GM19193 (cell line): ENCODE results near the gene C1orf94.

Experiments used
- POLR2A ChIP-seq: IDR thresholded peaks from 4 replicates; pipeline ENCODE4 v1.6.1; 2011; ENCODE audit not compliant: insufficient read depth, insufficient read length; ENCODE audit errors: extremely low read depth

Gene C1orf94

DNA sequence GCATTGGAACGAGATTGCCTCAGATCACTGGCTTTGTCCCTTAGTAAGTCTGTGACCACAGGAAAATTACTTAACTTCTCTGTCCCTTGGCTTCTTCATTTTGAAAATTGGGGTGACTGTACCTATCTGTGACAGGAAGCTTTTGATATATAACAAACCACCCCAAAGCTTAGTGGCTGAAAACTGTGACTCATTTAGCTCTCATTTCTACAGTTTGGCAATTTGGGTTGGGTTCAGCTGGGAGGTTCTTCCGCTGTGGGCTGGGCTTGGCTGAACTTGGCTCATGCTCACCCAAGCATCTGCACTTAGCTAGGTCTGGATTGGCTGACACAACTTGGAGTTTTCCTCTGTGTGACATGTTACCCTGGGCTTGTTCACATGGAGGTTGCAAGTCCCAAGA is 14.0 kb downstream of the C1orf94 start:
- TF ChIP-seq POLR2A = no peak

DNA sequence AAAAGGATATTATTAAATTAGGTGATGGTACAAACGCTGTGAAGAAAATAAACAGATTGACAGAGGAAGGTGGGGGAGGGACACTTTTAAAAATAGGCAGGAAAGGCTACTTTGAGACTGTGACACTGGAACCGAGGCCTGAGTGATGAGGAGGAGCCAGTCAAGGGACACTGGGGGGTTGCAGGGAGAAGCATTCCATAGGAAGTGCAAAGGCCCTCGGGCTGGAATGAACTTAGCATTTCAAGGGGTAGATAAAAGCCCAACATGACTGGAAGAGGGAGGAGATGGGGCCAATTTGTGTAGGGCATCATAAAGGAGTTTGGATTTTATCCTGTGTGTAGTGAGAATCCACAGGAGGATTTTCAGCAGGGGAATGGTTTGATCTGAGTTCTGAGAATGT is 15.9 kb downstream of the C1orf94 start:
- no peak for TF ChIP-seq POLR2A

DNA sequence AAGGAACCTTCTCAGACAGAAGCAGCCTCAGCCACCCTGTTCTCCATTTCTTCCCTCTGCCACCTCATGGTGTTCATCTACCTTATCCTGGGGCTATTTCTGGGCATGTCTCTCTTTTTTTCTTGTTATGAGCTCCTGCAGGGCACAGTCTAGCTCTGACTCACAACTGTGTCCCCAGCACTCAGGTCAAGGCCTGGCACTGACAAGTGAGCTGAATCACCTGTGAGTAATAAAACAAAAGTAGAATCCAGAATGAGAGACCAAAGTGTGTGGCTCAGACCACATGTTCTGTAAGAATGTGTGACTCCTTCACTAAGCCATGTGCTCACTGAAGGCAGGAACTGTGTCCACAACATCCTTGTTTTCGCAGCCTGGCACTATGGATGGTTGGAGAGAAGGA is 23.2 kb downstream of the C1orf94 start:
- no peak for TF ChIP-seq POLR2A

- TF ChIP-seq POLR2A = no peak
Measured at GRCh38 chr1:34212673-34213072, 36.0 kb downstream of the C1orf94 start.

- TF ChIP-seq POLR2A = no peak
Measured at GRCh38 chr1:34213956-34214355, 37.2 kb downstream of the C1orf94 start.

DNA sequence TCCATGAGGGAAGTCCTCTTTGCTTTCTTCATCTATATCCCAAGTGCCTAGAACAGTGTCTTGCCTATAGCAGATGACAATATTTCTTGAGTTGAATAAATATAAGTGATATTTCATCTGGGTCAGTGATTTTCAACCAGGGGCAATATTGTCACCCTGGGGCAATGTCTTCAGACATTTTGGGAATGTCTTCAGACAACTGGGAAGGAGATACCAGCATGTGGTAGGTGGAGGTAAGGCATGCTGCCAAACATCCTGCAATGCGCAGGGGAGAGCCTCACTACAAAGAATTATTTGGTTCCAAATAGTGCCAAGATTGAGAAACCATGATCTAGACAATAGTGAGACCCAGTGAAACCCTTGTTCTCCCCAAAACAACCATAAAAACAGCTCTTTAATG is 54.7 kb downstream of the C1orf94 start:
- no peak for TF ChIP-seq POLR2A

GRCh38 chr1:34235594-34235993 is 58.9 kb downstream of the C1orf94 start:
- no peak for TF ChIP-seq POLR2A

DNA sequence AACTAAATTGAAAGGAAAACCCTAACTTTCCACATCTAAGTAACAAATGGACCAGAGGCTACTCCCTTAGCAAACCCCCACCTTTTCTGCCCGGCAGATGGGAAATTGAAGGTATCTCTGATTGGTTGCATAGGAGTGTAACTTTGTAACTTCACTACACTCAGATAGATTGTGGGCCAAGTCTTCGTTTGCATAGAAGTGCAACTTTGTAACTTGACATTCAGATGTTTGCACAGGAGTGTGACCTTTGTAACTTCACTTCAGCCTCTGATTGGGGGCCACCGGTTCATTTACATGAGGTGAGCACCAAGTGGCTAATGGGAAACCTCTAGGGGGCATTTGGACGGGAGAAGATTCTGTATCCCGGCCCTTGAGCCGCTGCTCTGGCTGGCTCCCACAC is 59.4 kb downstream of the C1orf94 start:
- TF ChIP-seq POLR2A = no peak

DNA sequence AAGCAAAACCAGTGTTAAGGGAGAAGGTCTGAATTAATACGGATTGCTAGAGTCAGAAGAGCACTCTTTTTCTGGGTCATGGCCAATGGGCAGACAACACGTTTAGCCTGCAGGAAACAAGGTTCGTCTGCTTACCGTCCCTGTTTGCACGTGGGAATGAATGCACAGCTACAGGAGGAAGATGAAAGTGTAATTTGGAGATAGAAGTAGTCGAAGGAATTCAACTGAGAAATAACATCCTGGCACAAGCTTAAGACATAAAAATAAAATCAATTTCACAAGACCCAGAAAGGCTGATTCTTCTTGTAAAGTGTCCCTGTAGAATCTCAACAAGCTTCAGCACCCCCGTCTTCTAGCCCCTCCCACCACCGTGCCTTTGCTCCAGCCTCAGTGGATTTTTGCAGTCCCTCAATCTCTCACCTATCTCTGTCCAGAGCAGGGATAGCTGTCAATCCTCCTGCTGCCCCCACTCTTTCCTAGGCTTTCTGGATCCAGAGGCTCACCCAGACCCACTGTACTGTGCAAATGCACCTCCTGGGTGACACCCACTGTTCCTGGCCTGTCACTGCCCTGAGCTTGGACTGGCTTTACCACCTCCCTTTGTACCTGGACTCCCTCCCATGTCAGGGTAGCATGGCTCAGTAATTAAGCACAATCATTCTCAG is 60.6 kb downstream of the C1orf94 start:
- no peak for TF ChIP-seq POLR2A

GRCh38 chr1:34245967-34246366 is 69.3 kb downstream of the C1orf94 start:
- no peak for TF ChIP-seq POLR2A

DNA sequence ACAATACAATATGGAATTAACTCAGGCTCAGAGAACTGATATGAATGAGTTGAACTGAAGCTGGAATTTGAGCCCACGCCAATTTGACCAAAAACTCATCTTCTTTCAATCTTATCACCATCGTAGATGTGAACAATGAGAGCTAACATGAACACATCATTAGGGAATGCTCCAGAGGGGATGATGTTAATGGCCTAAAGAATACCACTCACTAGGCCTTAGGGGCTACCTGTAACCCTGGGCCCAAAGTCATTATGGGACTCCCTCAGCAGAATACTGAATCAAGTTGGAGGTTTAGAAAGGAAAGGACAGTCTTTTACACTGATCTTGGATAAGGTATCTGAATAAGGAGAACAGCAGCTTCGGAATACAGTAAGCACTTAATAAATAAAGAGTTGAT is 73.6 kb downstream of the C1orf94 start:
- no peak for TF ChIP-seq POLR2A

GRCh38 chr1:34262023-34262853 is 85.5 kb downstream of the C1orf94 start:
- no peak for TF ChIP-seq POLR2A

- no peak for TF ChIP-seq POLR2A
Measured at GRCh38 chr1:34262921-34263320, 86.2 kb downstream of the C1orf94 start.

- no peak for TF ChIP-seq POLR2A
Measured at GRCh38 chr1:34263406-34263805, 86.7 kb downstream of the C1orf94 start.

DNA sequence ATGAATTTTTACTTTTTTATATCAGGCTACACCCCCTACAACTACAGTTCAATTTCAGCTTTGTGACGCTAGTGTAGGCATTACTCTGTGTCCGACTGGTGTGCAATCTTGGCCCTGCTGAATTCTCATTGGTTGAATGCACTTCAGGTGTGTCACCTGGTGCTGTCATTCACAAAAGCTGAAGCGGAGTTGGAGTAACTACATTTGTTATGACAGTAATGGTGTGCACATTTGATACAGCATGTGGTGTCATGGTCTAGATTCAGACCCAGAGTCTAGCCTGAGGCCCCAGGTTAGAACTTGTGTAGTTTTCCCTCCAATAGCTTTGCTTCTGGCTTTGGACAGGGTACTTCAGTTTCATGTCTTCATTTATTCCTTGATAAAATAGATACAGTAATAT is 88.7 kb downstream of the C1orf94 start:
- TF ChIP-seq POLR2A = no peak
